GM21367 (cell line): Measurements from ENCODE around the gene ANGPTL2.

Experiments used
- ATAC-seq: cut with Tn5 transposase; IDR thresholded peaks from one replicate; pipeline ENCODE4 v1.9.1; 2021; ENCODE audit not compliant: unreplicated experiment

ANGPTL2 gene

GRCh38 chr9:127121628-127122175, 733 bp downstream of the ANGPTL2 start:
- no peak for ATAC-seq

GRCh38 chr9:127119320-127119709, 3.1 kb downstream of the ANGPTL2 start:
- ATAC-seq = no peak

DNA sequence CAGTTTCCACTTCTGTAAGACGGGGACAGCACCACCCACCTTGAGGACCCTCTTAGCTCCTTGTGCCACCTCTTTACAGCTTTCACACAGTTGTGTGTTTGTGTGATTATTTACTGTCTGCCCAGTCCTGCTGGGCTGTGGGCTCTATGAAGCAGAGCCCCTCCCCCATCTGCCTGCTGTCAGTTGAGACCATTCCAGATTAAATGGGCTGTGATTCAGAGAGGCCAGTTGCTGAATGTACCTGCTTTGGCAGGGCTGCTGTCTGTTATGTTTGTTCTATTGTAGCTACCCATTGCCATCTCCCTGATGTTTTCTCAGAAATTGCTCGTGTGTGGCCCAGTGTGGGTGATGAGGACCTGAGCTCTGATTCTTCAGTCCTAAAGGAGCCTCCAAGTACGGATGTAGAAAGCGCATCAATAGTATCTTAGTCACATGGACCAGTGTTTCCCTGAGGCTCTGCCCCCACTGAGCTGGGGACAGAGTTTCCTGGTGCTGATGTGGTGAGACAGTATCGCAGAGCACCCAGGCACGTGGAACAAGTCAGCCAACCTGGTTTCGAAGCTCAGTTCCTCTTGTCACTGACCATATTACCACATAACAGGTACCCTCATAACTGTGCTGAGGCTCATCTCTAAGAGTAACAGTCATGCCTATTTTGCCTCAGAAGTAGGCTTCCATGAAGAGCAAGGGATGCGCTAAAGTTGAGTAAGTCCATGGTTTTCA, 3.7 kb downstream of the ANGPTL2 start:
- no peak for ATAC-seq

DNA sequence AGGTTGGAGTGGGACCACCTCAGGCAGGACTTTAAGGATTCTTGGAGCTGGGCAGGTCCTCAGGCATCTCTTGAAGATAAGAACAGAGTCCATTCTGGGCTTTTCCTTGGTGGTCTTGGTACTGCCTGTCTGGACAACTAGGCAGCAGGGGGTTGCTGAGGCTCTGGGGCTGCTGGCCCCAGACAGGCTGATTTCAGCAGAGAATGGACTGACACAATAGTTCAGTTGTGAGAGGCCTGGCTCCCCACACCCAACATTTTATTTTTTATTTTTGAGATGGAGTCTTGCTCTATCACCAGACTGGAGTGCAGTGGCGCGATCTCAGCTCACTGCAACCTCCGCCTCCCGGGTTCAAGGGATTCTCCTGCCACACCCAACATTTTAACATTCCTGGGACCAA, 4.6 kb downstream of the ANGPTL2 start:
- no peak for ATAC-seq

- no peak for ATAC-seq
These were observed 5.5 kb downstream of the ANGPTL2 start for GRCh38 chr9:127116957-127117356.

DNA sequence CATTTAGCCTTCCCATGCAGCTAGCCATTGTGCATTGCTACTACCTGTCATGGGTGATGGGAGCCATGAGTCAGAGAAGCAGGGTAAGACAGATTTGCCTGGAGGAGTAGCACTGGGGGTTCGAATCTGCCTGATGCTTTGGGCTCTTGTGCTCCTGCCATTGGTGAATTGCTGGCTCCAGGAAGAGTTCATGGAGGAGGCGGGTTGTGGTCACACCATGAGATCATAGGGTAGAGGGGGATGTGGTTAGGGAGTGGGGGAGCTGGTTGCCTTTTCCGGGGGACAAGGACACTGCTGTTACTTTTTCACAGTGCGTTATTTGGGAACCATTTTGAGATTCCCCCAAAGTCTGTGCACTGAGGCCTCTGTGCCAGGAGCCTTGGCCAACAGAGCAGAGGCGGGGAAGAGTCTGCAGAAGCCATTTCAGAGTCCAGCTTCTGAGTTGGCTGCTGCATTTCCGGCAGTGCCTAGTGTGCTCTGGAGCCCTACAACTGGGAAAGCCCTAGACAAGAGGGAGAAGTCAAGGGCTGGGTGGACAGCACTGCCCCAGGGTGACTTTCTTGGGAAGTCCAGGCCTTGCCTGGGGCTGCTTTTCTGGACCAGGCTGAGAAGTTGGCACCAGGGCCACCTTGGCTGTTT, 6.2 kb downstream of the ANGPTL2 start:
- no peak for ATAC-seq

- ATAC-seq = no peak
These were observed 7.8 kb downstream of the ANGPTL2 start for GRCh38 chr9:127114606-127115005.

GRCh38 chr9:127113191-127113972, 9.1 kb downstream of the ANGPTL2 start:
- no peak for ATAC-seq

- no peak for ATAC-seq
These were observed 9.7 kb downstream of the ANGPTL2 start for GRCh38 chr9:127112735-127113161.

- ATAC-seq = no peak
These were observed 10.4 kb downstream of the ANGPTL2 start for GRCh38 chr9:127112056-127112455.

- no peak for ATAC-seq
These were observed 13.2 kb downstream of the ANGPTL2 start for GRCh38 chr9:127109212-127109711.

- no peak for ATAC-seq
These were observed 14.2 kb downstream of the ANGPTL2 start for GRCh38 chr9:127107929-127108876.

- no peak for ATAC-seq
These were observed 15.1 kb downstream of the ANGPTL2 start for GRCh38 chr9:127107171-127107928.

- no peak for ATAC-seq
These were observed 16.0 kb downstream of the ANGPTL2 start for GRCh38 chr9:127106466-127106855.

DNA sequence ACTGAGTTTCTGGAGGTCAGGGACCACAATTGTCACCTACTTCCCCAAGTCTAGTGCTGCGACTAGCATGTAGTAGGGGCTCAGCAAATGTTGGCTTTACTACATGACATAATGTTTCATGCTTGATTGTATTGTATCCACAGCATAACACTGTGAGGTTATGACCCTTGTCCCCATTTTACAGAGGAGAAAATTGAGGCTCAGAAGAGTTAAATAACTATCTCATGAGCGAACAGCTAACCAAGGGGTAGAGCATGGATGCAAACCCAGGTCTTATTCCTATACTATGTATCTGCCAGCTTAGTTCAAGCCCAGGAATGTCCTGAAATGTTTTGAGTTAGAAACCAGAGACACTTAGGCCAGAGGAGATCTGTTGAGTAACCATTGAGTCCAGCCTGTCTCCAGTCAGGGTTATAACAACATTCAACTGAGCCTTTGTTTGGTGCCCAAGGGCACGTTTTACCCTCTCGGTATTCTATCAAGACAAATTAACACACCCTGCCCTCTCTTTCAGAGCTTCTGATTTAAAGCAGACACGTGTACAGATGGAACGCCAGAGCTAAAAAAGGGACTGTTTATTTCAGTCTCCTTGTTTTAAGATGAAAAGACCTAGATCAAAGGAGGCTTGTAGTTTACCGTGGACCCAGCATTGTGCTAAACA, 16.5 kb downstream of the ANGPTL2 start:
- ATAC-seq = no peak

- ATAC-seq = no peak
These were observed 17.7 kb downstream of the ANGPTL2 start for GRCh38 chr9:127104581-127105311.

GRCh38 chr9:127102788-127103187, 19.6 kb downstream of the ANGPTL2 start:
- ATAC-seq = no peak

- ATAC-seq = no peak
These were observed 20.3 kb downstream of the ANGPTL2 start for GRCh38 chr9:127102176-127102575.
